Measurements from ENCODE around the gene POFUT1. TPM values are rescaled to one million over a fixed set of nuclear protein-coding genes. Genes with fewer than 3 reads are reported as not detected.

The POFUT1 gene
- polyA plus RNA-seq, 1 donor (not counting 4 experiments of a cell fraction or from before 2014, with no cell fraction given) = 25.1 TPM

DNA sequence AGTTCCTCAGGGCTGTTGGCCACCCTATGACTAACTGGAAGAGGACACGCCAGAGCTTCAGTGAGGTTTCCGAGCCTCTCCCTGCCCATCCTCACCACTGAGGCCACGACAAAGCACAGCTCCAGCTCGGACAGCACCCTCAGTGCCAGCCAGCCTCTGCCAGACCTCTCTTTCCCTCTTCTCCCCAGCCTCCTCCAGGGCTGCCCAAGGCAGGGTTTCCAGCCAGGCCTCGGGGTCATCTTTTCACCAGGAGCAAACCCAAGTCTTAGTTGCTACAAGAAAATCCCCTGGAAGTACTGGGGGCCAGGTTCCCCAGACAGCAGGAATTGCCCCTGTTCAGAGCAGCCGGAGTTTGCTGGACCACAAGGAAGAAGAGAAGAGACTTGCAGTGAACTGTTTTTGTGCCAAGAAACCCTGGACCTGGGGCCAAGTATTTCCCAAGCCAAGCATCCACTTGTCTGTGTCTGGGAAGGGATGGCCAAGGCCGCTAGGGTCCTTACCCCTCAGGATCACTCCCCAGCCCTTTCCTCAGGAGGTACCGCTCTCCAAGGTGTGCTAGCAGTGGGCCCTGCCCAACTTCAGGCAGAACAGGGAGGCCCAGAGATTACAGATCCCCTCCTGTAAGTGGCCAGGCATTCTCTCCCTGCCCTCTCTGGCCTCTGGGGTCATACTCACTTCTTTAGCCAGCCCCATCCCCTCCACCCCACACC is 41.7 kb upstream of the POFUT1 start:
- TF ChIP-seq, protein P1, sequence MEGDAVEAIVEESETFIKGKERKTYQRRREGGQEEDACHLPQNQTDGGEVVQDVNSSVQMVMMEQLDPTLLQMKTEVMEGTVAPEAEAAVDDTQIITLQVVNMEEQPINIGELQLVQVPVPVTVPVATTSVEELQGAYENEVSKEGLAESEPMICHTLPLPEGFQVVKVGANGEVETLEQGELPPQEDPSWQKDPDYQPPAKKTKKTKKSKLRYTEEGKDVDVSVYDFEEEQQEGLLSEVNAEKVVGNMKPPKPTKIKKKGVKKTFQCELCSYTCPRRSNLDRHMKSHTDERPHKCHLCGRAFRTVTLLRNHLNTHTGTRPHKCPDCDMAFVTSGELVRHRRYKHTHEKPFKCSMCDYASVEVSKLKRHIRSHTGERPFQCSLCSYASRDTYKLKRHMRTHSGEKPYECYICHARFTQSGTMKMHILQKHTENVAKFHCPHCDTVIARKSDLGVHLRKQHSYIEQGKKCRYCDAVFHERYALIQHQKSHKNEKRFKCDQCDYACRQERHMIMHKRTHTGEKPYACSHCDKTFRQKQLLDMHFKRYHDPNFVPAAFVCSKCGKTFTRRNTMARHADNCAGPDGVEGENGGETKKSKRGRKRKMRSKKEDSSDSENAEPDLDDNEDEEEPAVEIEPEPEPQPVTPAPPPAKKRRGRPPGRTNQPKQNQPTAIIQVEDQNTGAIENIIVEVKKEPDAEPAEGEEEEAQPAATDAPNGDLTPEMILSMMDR (optimal IDR thresholded peaks at IDR 0.05 in 1 of 3, IDR thresholded peaks at IDR 0.05 in 1 of 3, conservative IDR thresholded peaks at IDR 0.05 in 1 of 3; ENCODE audit: extremely low read depth in 1 of 3, insufficient read depth in 2 of 3, low read length in 3 of 3) = no peak
- no peak for TF ChIP-seq EZH2 (IDR thresholded peaks at IDR 0.05; ENCODE audit: low read length)
- Histone ChIP-seq H2AFZ (ENCODE audit: control insufficient read depth, low read length) (no peak overlapping the region), H3K27me3 (ENCODE audit: control insufficient read depth, extremely low read depth, insufficient read depth, low read length) (no peaks in the 10 kb centered on the region), H3K4me1 (ENCODE audit: control insufficient read depth, extremely low read depth, insufficient read depth, low read length) (no peaks in the 10 kb centered on the region), H3K4me3 (ENCODE audit: control insufficient read depth in 2 of 3, extremely low read depth in 1 of 3, insufficient read depth in 2 of 3, low read depth in 1 of 3, low read length in 3 of 3) (no peak overlapping the region), H3K9ac (ENCODE audit: control insufficient read depth, extremely low read depth, insufficient read depth, low read length) (no peak overlapping the region), H3K27ac (ENCODE audit: control insufficient read depth, insufficient read depth, low read length) (no peak overlapping the region), H3K9me1 (ENCODE audit: control insufficient read depth, extremely low read depth, insufficient read depth, low read length) (no peaks in the 10 kb centered on the region), H3K36me3 (ENCODE audit: control insufficient read depth in 2 of 2, extremely low read depth in 1 of 2, insufficient read depth in 2 of 2, low read length in 2 of 2) (peaks cover 24 to 30% of the 10 kb centered on the region in 2 experiments), H3K4me2 (ENCODE audit: control insufficient read depth, extremely low read depth, insufficient read depth, low read depth, low read length) (no peak overlapping the region), H3K9me3 (ENCODE audit: control insufficient read depth, low read depth, low read length) (no peaks in the 10 kb centered on the region), H4K20me1 (ENCODE audit: control insufficient read depth, extremely low read depth, insufficient read depth, low read length) (no peaks in the 10 kb centered on the region), H3K79me2 (ENCODE audit: control insufficient read depth, insufficient read depth, low read length) (no peaks in the 10 kb centered on the region)
- DNase-seq (ENCODE audit: low read depth, low spot score) (no peak), FAIRE-seq (no peak)
- dilution Hi-C loops (cut with MboI; ENCODE audit: extremely low pct_ligation_motif_present, low sequenced_read_pairs) = no loop called here

GRCh38 chr20:32167552-32167951 is 40.1 kb upstream of the POFUT1 start:
- Histone ChIP-seq H3K79me2 (ENCODE audit: control insufficient read depth, insufficient read depth, low read length) (no peaks in the 10 kb centered on the region), H3K9me3 (ENCODE audit: control insufficient read depth, low read depth, low read length) (no peaks in the 10 kb centered on the region), H2AFZ (ENCODE audit: control insufficient read depth, low read length) (no peak overlapping the region), H3K4me1 (ENCODE audit: control insufficient read depth, extremely low read depth, insufficient read depth, low read length) (no peaks in the 10 kb centered on the region), H4K20me1 (ENCODE audit: control insufficient read depth, extremely low read depth, insufficient read depth, low read length) (no peaks in the 10 kb centered on the region), H3K9ac (ENCODE audit: control insufficient read depth, extremely low read depth, insufficient read depth, low read length) (no peak overlapping the region), H3K4me2 (ENCODE audit: control insufficient read depth, extremely low read depth, insufficient read depth, low read depth, low read length) (no peak overlapping the region), H3K27ac (ENCODE audit: control insufficient read depth, insufficient read depth, low read length) (no peak overlapping the region), H3K36me3 (ENCODE audit: control insufficient read depth in 2 of 2, extremely low read depth in 1 of 2, insufficient read depth in 2 of 2, low read length in 2 of 2) (peaks cover 16 to 19% of the 10 kb centered on the region in 2 experiments), H3K9me1 (ENCODE audit: control insufficient read depth, extremely low read depth, insufficient read depth, low read length) (no peaks in the 10 kb centered on the region), H3K4me3 (ENCODE audit: control insufficient read depth in 2 of 3, extremely low read depth in 1 of 3, insufficient read depth in 2 of 3, low read depth in 1 of 3, low read length in 3 of 3) (no peak overlapping the region), H3K27me3 (ENCODE audit: control insufficient read depth, extremely low read depth, insufficient read depth, low read length) (no peaks in the 10 kb centered on the region)
- dilution Hi-C loops (cut with MboI; ENCODE audit: extremely low pct_ligation_motif_present, low sequenced_read_pairs) = no loop called here
- DNase-seq (ENCODE audit: low read depth, low spot score) (no peak), FAIRE-seq (no peak)
- TF ChIP-seq, protein P1 (optimal IDR thresholded peaks at IDR 0.05 in 1 of 3, IDR thresholded peaks at IDR 0.05 in 1 of 3, conservative IDR thresholded peaks at IDR 0.05 in 1 of 3; ENCODE audit: extremely low read depth in 1 of 3, insufficient read depth in 2 of 3, low read length in 3 of 3) = no peak
- TF ChIP-seq EZH2 (IDR thresholded peaks at IDR 0.05; ENCODE audit: low read length) = no peak
